Neuronal stem cell (in vitro differentiated cells): Measurements from ENCODE around the gene FMC1.
A peak's percentile ranks its signal among the peaks of the same experiment; 100 is the strongest.

ENCODE experiments used
- DNase-seq: peaks from one replicate; pipeline ENCODE4 v3.0.0-alpha.2; 2013; ENCODE audit warnings: low spot score
- H2AFZ ChIP-seq: one replicate; pipeline ENCODE4 v1.6.1; 2013; ENCODE audit warnings: mild to moderate bottlenecking, low read length, inconsistent platforms
- H2AK5ac ChIP-seq: 2 replicates; pipeline ENCODE4 v1.6.1; 2013; ENCODE audit warnings: low read depth, mild to moderate bottlenecking, inconsistent platforms, low read length, moderate library complexity, mixed read lengths
- H2BK120ac ChIP-seq: 2 replicates; pipeline ENCODE4 v1.6.1; 2013; ENCODE audit warnings: low read depth, mild to moderate bottlenecking, inconsistent platforms, low read length, moderate library complexity, mixed read lengths
- H2BK12ac ChIP-seq: one replicate; pipeline ENCODE4 v1.6.1; 2013; ENCODE audit warnings: low read length, inconsistent platforms
- H2BK15ac ChIP-seq: 2 replicates; pipeline ENCODE4 v1.6.1; 2013; ENCODE audit warnings: mild to moderate bottlenecking, low read length, inconsistent platforms, mixed read lengths
- H2BK5ac ChIP-seq: one replicate; pipeline ENCODE4 v1.6.1; 2013; ENCODE audit warnings: inconsistent platforms, mild to moderate bottlenecking, low read length, moderate library complexity
- H3K14ac ChIP-seq: one replicate; pipeline ENCODE4 v1.6.1; 2013; ENCODE audit warnings: low read length, inconsistent platforms
- H3K18ac ChIP-seq: 2 replicates; pipeline ENCODE4 v1.6.1; 2013; ENCODE audit warnings: low read length, inconsistent platforms
- H3K23ac ChIP-seq: 2 replicates; pipeline ENCODE4 v1.6.1; 2013; ENCODE audit warnings: low read depth, mild to moderate bottlenecking, mixed read lengths, low read length, inconsistent platforms; ENCODE audit not compliant: poor library complexity
- H3K27ac ChIP-seq: replicated peaks from 3 replicates; pipeline ENCODE4 v1.5.1; 2013; ENCODE audit warnings: low read length, inconsistent platforms
- H3K27me3 ChIP-seq, 3 experiments: 2 replicates each; pipeline ENCODE4 v1.6.1; 2013; ENCODE audit warnings: low read length in 3 of 3, mild to moderate bottlenecking in 2 of 3, inconsistent platforms in 1 of 3, low read depth in 1 of 3, mixed read lengths in 1 of 3, moderate library complexity in 1 of 3; ENCODE audit not compliant: control insufficient read depth in 3 of 3, insufficient read depth in 3 of 3
- H3K36me3 ChIP-seq, 2 donors: replicated peaks in 1 of 2; 2 replicates each; pipeline ENCODE4 v1.6.1; 2013; ENCODE audit warnings: low read length in 2 of 2; ENCODE audit not compliant: control insufficient read depth in 2 of 2, insufficient read depth in 2 of 2
- H3K4ac ChIP-seq: 2 replicates; pipeline ENCODE4 v1.6.1; 2013; ENCODE audit warnings: inconsistent platforms, mild to moderate bottlenecking, low read length, moderate library complexity
- H3K4me1 ChIP-seq, 2 donors: 1 replicate in 1 of 2; 2 replicates in 1 of 2; pipeline ENCODE4 v1.6.1; 2013; ENCODE audit warnings: low read length in 2 of 2, low read depth in 1 of 2; ENCODE audit not compliant: control insufficient read depth in 2 of 2, insufficient read depth in 1 of 2
- H3K4me2 ChIP-seq: one replicate; pipeline ENCODE4 v1.6.1; 2013; ENCODE audit warnings: mild to moderate bottlenecking, low read length, inconsistent platforms; ENCODE audit not compliant: insufficient read depth, poor library complexity, severe bottlenecking
- H3K4me3 ChIP-seq, 2 donors: 2 replicates each; pipeline ENCODE4 v1.5.1; 2013; ENCODE audit warnings: low read length in 2 of 2, mild to moderate bottlenecking in 2 of 2, inconsistent platforms in 1 of 2, moderate library complexity in 1 of 2
- H3K79me1 ChIP-seq: one replicate; pipeline ENCODE4 v1.6.1; 2013; ENCODE audit warnings: low read depth, mild to moderate bottlenecking, inconsistent platforms, low read length, moderate library complexity
- H3K9ac ChIP-seq: one replicate; pipeline ENCODE4 v1.6.1; 2013; ENCODE audit warnings: mild to moderate bottlenecking, low read depth, low read length, inconsistent platforms; ENCODE audit not compliant: poor library complexity
- H3K9me3 ChIP-seq, 2 donors: replicated peaks in 1 of 2; 2 replicates each; pipeline versions ENCODE3 to v1.6.1; 2013; ENCODE audit warnings: low read length in 2 of 2, mild to moderate bottlenecking in 2 of 2, inconsistent platforms in 1 of 2, low read depth in 1 of 2, mixed read lengths in 1 of 2, moderate library complexity in 1 of 2; ENCODE audit not compliant: control insufficient read depth in 2 of 2, insufficient read depth in 1 of 2
- H4K8ac ChIP-seq: one replicate; pipeline ENCODE4 v1.6.1; 2013; ENCODE audit warnings: low read depth, mild to moderate bottlenecking, inconsistent platforms, low read length, moderate library complexity
- H4K91ac ChIP-seq: one replicate; pipeline ENCODE4 v1.6.1; 2013; ENCODE audit warnings: low read length, low read depth, mild to moderate bottlenecking, inconsistent platforms; ENCODE audit not compliant: poor library complexity
- WGBS, 2 donors: extraction: QIAGEN DNeasy Blood & Tissue Kit; methylation state at CpG; one replicate each; pipeline ENCODE4 v1.1.7; 2013; ENCODE audit warnings: missing lambda C conversion rate in 2 of 2, mixed read lengths in 1 of 2; ENCODE audit not compliant: insufficient read length in 2 of 2, insufficient replicate concordance in 1 of 2; ENCODE audit errors: extremely low coverage in 2 of 2; 5-methylcytosine and 5-hydroxymethylcytosine counted together

FMC1 gene

GRCh38 chr7:139294951-139295575 lies 46.1 kb upstream of the FMC1 start:
- Histone ChIP-seq H3K9me3 (peaks cover 0 to 2% of the 10 kb centered on the region in 2 donors), H3K4ac (no peak overlapping the region), H3K9ac (no peak overlapping the region), H2AK5ac (no peak overlapping the region), H3K4me1 (peaks cover 3 to 5% of the 10 kb centered on the region in 2 donors), H2BK5ac (no peak overlapping the region), H3K18ac (no peak overlapping the region), H3K27me3 (no peaks in the 10 kb centered on the region), H2BK120ac (no peak overlapping the region), H3K79me1 (no peaks in the 10 kb centered on the region), H3K27ac (no peak overlapping the region), H3K23ac (no peak overlapping the region), H3K4me3 (no peak overlapping the region), H3K4me2 (no peak overlapping the region), H4K91ac (no peak overlapping the region), H4K8ac (no peak overlapping the region), H3K36me3 (peaks cover 0 to 65% of the 10 kb centered on the region in 2 donors), H3K14ac (no peak overlapping the region), H2AFZ (no peak overlapping the region), H2BK12ac (no peak overlapping the region), H2BK15ac (no peak overlapping the region)
- no peak for DNase-seq
- no CpG with 5 or more reads among the region's 6 CpGs for WGBS, 2 donors

GRCh38 chr7:139297795-139298194 lies 43.3 kb upstream of the FMC1 start:
- Histone ChIP-seq H3K23ac (no peak overlapping the region), H3K9me3 (peaks cover 0 to 2% of the 10 kb centered on the region in 2 donors), H2BK12ac (no peak overlapping the region), H2AFZ (no peak overlapping the region), H3K4me1 (peaks cover 3 to 5% of the 10 kb centered on the region in 2 donors), H4K8ac (no peak overlapping the region), H3K18ac (no peak overlapping the region), H3K9ac (no peak overlapping the region), H3K4ac (no peak overlapping the region), H3K14ac (no peak overlapping the region), H2BK15ac (no peak overlapping the region), H3K4me2 (no peak overlapping the region), H2BK5ac (no peak overlapping the region), H2AK5ac (no peak overlapping the region), H3K36me3 (peaks cover 0 to 65% of the 10 kb centered on the region in 2 donors), H3K27ac (peak overlapping the region; percentile 62), H2BK120ac (no peak overlapping the region), H3K27me3 (no peaks in the 10 kb centered on the region), H3K79me1 (no peaks in the 10 kb centered on the region), H4K91ac (no peak overlapping the region), H3K4me3 (no peak overlapping the region)
- peak; percentile 31 for DNase-seq
- WGBS, 2 donors: no CpG with 5 or more reads among the region's 6 CpGs

- WGBS, 2 donors: no CpG with 5 or more reads among the region's 2 CpGs
Measured at GRCh38 chr7:139299296-139299695, 41.8 kb upstream of the FMC1 start.

GRCh38 chr7:139300390-139300789 lies 40.7 kb upstream of the FMC1 start:
- no peaks in the 10 kb centered on the region for H3K79me1 ChIP-seq
- peaks cover 0 to 2% of the 10 kb centered on the region in 2 donors for H3K9me3 ChIP-seq
- no peak overlapping the region for H2BK12ac ChIP-seq
- no peak overlapping the region for H3K27ac ChIP-seq
- H3K9ac ChIP-seq: no peak overlapping the region
- no peak overlapping the region for H2BK120ac ChIP-seq
- H3K18ac ChIP-seq: no peak overlapping the region
- no peak overlapping the region for H2BK15ac ChIP-seq
- no peak overlapping the region for H2BK5ac ChIP-seq
- no peak overlapping the region for H2AFZ ChIP-seq
- H4K8ac ChIP-seq: no peak overlapping the region
- H4K91ac ChIP-seq: no peak overlapping the region
- H3K14ac ChIP-seq: no peak overlapping the region
- no CpG with 5 or more reads among the region's 2 CpGs for WGBS, 2 donors
- no peak overlapping the region for H3K23ac ChIP-seq
- DNase-seq: no peak
- no peaks in the 10 kb centered on the region for H3K27me3 ChIP-seq
- no peak overlapping the region for H3K4ac ChIP-seq
- H3K4me2 ChIP-seq: no peak overlapping the region
- no peak overlapping the region for H3K4me3 ChIP-seq
- peaks cover 0 to 54% of the 10 kb centered on the region in 2 donors for H3K36me3 ChIP-seq
- no peak overlapping the region for H2AK5ac ChIP-seq
- H3K4me1 ChIP-seq: peaks cover 3 to 5% of the 10 kb centered on the region in 2 donors

More at GRCh38 chr7:139299296-139299695, 41.8 kb upstream of the FMC1 start:
- Histone ChIP-seq H3K23ac (no peak overlapping the region), H3K4me2 (no peak overlapping the region), H2BK12ac (no peak overlapping the region), H2BK120ac (no peak overlapping the region), H3K4me1 (peaks cover 3 to 5% of the 10 kb centered on the region in 2 donors), H4K91ac (no peak overlapping the region), H4K8ac (no peak overlapping the region), H3K36me3 (peaks cover 0 to 61% of the 10 kb centered on the region in 2 donors), H2AK5ac (no peak overlapping the region), H3K27ac (no peak overlapping the region), H3K14ac (no peak overlapping the region), H3K27me3 (no peaks in the 10 kb centered on the region), H2BK15ac (no peak overlapping the region), H3K79me1 (no peaks in the 10 kb centered on the region), H3K4ac (no peak overlapping the region), H2BK5ac (no peak overlapping the region), H3K9me3 (peaks cover 0 to 2% of the 10 kb centered on the region in 2 donors), H2AFZ (no peak overlapping the region), H3K18ac (no peak overlapping the region), H3K9ac (no peak overlapping the region), H3K4me3 (no peak overlapping the region)
- no peak for DNase-seq
